H9 (cell line): Measurements from ENCODE around the gene OR51L1. TPM values are rescaled to one million over a fixed set of nuclear protein-coding genes. Genes with fewer than 3 reads are reported as not detected.

Source experiments
- DNase-seq: peaks from one replicate; pipeline ENCODE4 v3.0.0-alpha.2; 2017
- H2AFZ ChIP-seq: one replicate; pipeline ENCODE4 v1.6.1; 2013; ENCODE audit warnings: mild to moderate bottlenecking, low read length, control low read depth, moderate library complexity
- H2AK5ac ChIP-seq: 2 replicates; pipeline ENCODE4 v1.6.1; 2013; ENCODE audit warnings: low read length, control low read depth, mixed read lengths; ENCODE audit not compliant: insufficient read length
- H2BK120ac ChIP-seq: one replicate; pipeline ENCODE4 v1.6.1; 2013; ENCODE audit warnings: low read depth, mild to moderate bottlenecking, low read length, control low read depth, inconsistent platforms; ENCODE audit not compliant: poor library complexity, severe bottlenecking
- H2BK12ac ChIP-seq: 2 replicates; pipeline ENCODE4 v1.6.1; 2013; ENCODE audit warnings: low read length, control low read depth, mixed read lengths, low read depth; ENCODE audit not compliant: insufficient read length
- H2BK15ac ChIP-seq: 2 replicates; pipeline ENCODE4 v1.6.1; 2013; ENCODE audit warnings: low read depth, low read length, control low read depth
- H2BK20ac ChIP-seq: one replicate; pipeline ENCODE4 v1.6.1; 2013; ENCODE audit warnings: low read depth, mild to moderate bottlenecking, low read length, control low read depth, inconsistent platforms; ENCODE audit not compliant: poor library complexity, severe bottlenecking
- H2BK5ac ChIP-seq: 2 replicates; pipeline ENCODE4 v1.6.1; 2013; ENCODE audit warnings: low read length, control low read depth, mixed read lengths; ENCODE audit not compliant: insufficient read length
- H3K14ac ChIP-seq: 2 replicates; pipeline ENCODE4 v1.6.1; 2013; ENCODE audit warnings: low read length, control low read depth; ENCODE audit not compliant: insufficient read depth
- H3K18ac ChIP-seq: 2 replicates; pipeline ENCODE4 v1.6.1; 2013; ENCODE audit warnings: low read depth, mild to moderate bottlenecking, mixed read lengths, low read length, control low read depth; ENCODE audit not compliant: insufficient read length
- H3K23ac ChIP-seq: 2 replicates; pipeline ENCODE4 v1.6.1; 2013; ENCODE audit warnings: low read length, control low read depth, mixed read lengths, low read depth; ENCODE audit not compliant: insufficient read length
- H3K23me2 ChIP-seq: 2 replicates; pipeline ENCODE4 v1.6.1; 2013; ENCODE audit warnings: low read depth, mild to moderate bottlenecking, mixed read lengths, low read length, control low read depth; ENCODE audit not compliant: insufficient read length, poor library complexity, severe bottlenecking
- H3K27ac ChIP-seq: 2 replicates; pipeline ENCODE4 v1.5.1; 2013; ENCODE audit warnings: low read length, control low read depth, mixed read lengths, low read depth; ENCODE audit not compliant: insufficient read length
- H3K27me3 ChIP-seq: 2 replicates; pipeline ENCODE4 v1.6.1; 2013; ENCODE audit warnings: low read length, control low read depth, inconsistent platforms; ENCODE audit not compliant: insufficient read depth
- H3K4ac ChIP-seq: 2 replicates; pipeline ENCODE4 v1.6.1; 2013; ENCODE audit warnings: low read depth, mild to moderate bottlenecking, control low read depth, inconsistent platforms, low read length, moderate library complexity
- H3K4me1 ChIP-seq: 2 replicates; pipeline ENCODE4 v1.6.1; 2013; ENCODE audit warnings: low read length, control low read depth, inconsistent platforms; ENCODE audit not compliant: insufficient read depth
- H3K4me2 ChIP-seq: 2 replicates; pipeline ENCODE4 v1.6.1; 2013; ENCODE audit warnings: low read length, control low read depth, mixed read lengths; ENCODE audit not compliant: insufficient read length, insufficient read depth
- H3K56ac ChIP-seq: 2 replicates; pipeline ENCODE4 v1.6.1; 2013; ENCODE audit warnings: low read depth, mild to moderate bottlenecking, mixed read lengths, low read length, control low read depth; ENCODE audit not compliant: insufficient read length
- H3K79me1 ChIP-seq: 2 replicates; pipeline ENCODE4 v1.6.1; 2013; ENCODE audit warnings: low read depth, mild to moderate bottlenecking, moderate library complexity, low read length, control low read depth, inconsistent platforms; ENCODE audit not compliant: insufficient read depth, poor library complexity, severe bottlenecking
- H3K79me2 ChIP-seq: 2 replicates; pipeline ENCODE4 v1.6.1; 2013; ENCODE audit warnings: low read length, control low read depth, inconsistent platforms; ENCODE audit not compliant: insufficient read depth
- H3K9ac ChIP-seq: 2 replicates; pipeline ENCODE4 v1.6.1; 2013; ENCODE audit warnings: low read length, control low read depth, mixed read lengths; ENCODE audit not compliant: insufficient read length; ENCODE audit errors: extremely low read depth
- H3K9me3 ChIP-seq: one replicate; pipeline ENCODE4 v1.6.1; 2013; ENCODE audit warnings: low read depth, low read length, inconsistent platforms; ENCODE audit not compliant: control insufficient read depth
- H3T11ph ChIP-seq: one replicate; pipeline ENCODE4 v1.6.1; 2013; ENCODE audit warnings: mild to moderate bottlenecking, low read length, control low read depth, inconsistent platforms
- H4K20me1 ChIP-seq: one replicate; pipeline ENCODE4 v1.6.1; 2013; ENCODE audit not compliant: control insufficient read depth, insufficient read length, insufficient read depth
- H4K5ac ChIP-seq: 2 replicates; pipeline ENCODE4 v1.6.1; 2013; ENCODE audit warnings: low read depth, mild to moderate bottlenecking, mixed read lengths, low read length, control low read depth; ENCODE audit not compliant: insufficient read length
- H4K8ac ChIP-seq: replicated peaks from 2 replicates; pipeline ENCODE4 v1.6.1; 2013; ENCODE audit warnings: low read length, control low read depth, mixed read lengths, low read depth; ENCODE audit not compliant: insufficient read length
- H4K91ac ChIP-seq: 2 replicates; pipeline ENCODE4 v1.6.1; 2013; ENCODE audit warnings: low read depth, mild to moderate bottlenecking, moderate library complexity, mixed read lengths, low read length, control low read depth; ENCODE audit not compliant: insufficient read length
- H3K27ac Mint-ChIP-seq, 3 experiments: 2 replicates in 2 of 3; 3 replicates in 1 of 3; pipeline ENCODE4 v1.8.0; 2020 to 2021; ENCODE audit warnings: mixed read lengths in 3 of 3, mild to moderate bottlenecking in 1 of 3, moderate library complexity in 1 of 3
- H3K27me3 Mint-ChIP-seq: 2 replicates; pipeline ENCODE4 v1.8.0; 2021; ENCODE audit warnings: low read depth, mild to moderate bottlenecking, moderate library complexity, mixed read lengths
- H3K36me3 Mint-ChIP-seq, 3 experiments: 2 replicates in 2 of 3; 3 replicates in 1 of 3; pipeline ENCODE4 v1.8.0; 2020 to 2021; ENCODE audit warnings: low read depth in 3 of 3, mixed read lengths in 3 of 3; ENCODE audit not compliant: insufficient read depth in 1 of 3
- H3K4me1 Mint-ChIP-seq, 2 experiments: 2 replicates each; pipeline ENCODE4 v1.8.0; 2020; ENCODE audit warnings: mixed read lengths in 2 of 2
- H3K4me3 Mint-ChIP-seq, 2 experiments: 2 replicates in 1 of 2; 3 replicates in 1 of 2; pipeline ENCODE4 v1.8.0; 2020 to 2021; ENCODE audit warnings: mild to moderate bottlenecking in 2 of 2, mixed read lengths in 2 of 2, moderate library complexity in 1 of 2
- H3K9me3 Mint-ChIP-seq, 2 experiments: 2 replicates in 1 of 2; 3 replicates in 1 of 2; pipeline ENCODE4 v1.8.0; 2020; ENCODE audit warnings: mild to moderate bottlenecking in 2 of 2, mixed read lengths in 2 of 2, moderate library complexity in 1 of 2
- CTCF ChIP-seq: fragments of 200-600 bp; sonication (generic); conservative IDR thresholded peaks from 3 replicates; pipeline ENCODE4 v1.8.0; 2021; ENCODE audit warnings: antibody characterized with exemption, mild to moderate bottlenecking
- WGBS: extraction: QIAGEN DNeasy Blood & Tissue Kit; methylation state at CpG from one replicate; pipeline ENCODE4 v1.1.7; 2013; ENCODE audit warnings: missing lambda C conversion rate, low lambda C conversion rate, mixed read lengths; ENCODE audit not compliant: insufficient read length; ENCODE audit errors: extremely low coverage; 5-methylcytosine and 5-hydroxymethylcytosine counted together
- total RNA-seq: library from RNA; stranded (reverse); gene quantifications from 2 replicates; pipeline ENCODE4 v1.2.1, GENCODE V29; 2021

OR51L1 gene
- total RNA-seq, 1 experiment from 2014 or later: not detected

GRCh38 chr11:5007561-5007960 is 12.9 kb downstream of the OR51L1 start:
- H2AFZ ChIP-seq: no peak overlapping the region
- H2BK20ac ChIP-seq: no peak overlapping the region
- H3K9me3 ChIP-seq: no peaks in the 10 kb centered on the region
- WGBS: no CpG with 5 or more reads among the region's 2 CpGs
- H2BK15ac ChIP-seq: no peak overlapping the region
- no peaks in the 10 kb centered on the region for H3K27me3 ChIP-seq
- no peak overlapping the region for H3T11ph ChIP-seq
- H4K8ac ChIP-seq: no peak overlapping the region
- TF ChIP-seq CTCF: no peak
- no peak overlapping the region for H3K4ac ChIP-seq
- H3K18ac ChIP-seq: no peak overlapping the region
- no peaks in the 10 kb centered on the region for H3K9me3 Mint-ChIP-seq
- no peak overlapping the region for H3K23ac ChIP-seq
- H3K56ac ChIP-seq: no peak overlapping the region
- no peaks in the 10 kb centered on the region for H3K36me3 Mint-ChIP-seq
- no peak overlapping the region for H2BK12ac ChIP-seq
- no peaks in the 10 kb centered on the region for H3K4me1 ChIP-seq
- no peak overlapping the region for H2BK5ac ChIP-seq
- H3K27ac ChIP-seq: no peak overlapping the region
- H4K20me1 ChIP-seq: no peaks in the 10 kb centered on the region
- H2BK120ac ChIP-seq: no peak overlapping the region
- H3K9ac ChIP-seq: no peak overlapping the region
- H2AK5ac ChIP-seq: no peak overlapping the region
- H4K91ac ChIP-seq: no peak overlapping the region
- no peak overlapping the region for H4K5ac ChIP-seq
- H3K23me2 ChIP-seq: no peaks in the 10 kb centered on the region
- no peak overlapping the region for H3K4me2 ChIP-seq
- H3K27me3 Mint-ChIP-seq: no peaks in the 10 kb centered on the region
- no peaks in the 10 kb centered on the region for H3K79me1 ChIP-seq
- no peak overlapping the region for H3K4me3 Mint-ChIP-seq
- H3K27ac Mint-ChIP-seq: no peak overlapping the region
- H3K4me1 Mint-ChIP-seq: no peaks in the 10 kb centered on the region
- DNase-seq: no peak
- H3K14ac ChIP-seq: no peak overlapping the region
- no peaks in the 10 kb centered on the region for H3K79me2 ChIP-seq
